HCT116 (cell line): Measurements from ENCODE around the gene FBXO21.

Source experiments
- ELF1 ChIP-seq: IDR thresholded peaks from 2 replicates; pipeline ENCODE4 v1.6.1; 2012; ENCODE audit warnings: low read depth, borderline replicate concordance
- POLR2A ChIP-seq: IDR thresholded peaks from 2 replicates; pipeline ENCODE4 v1.7.0; 2011; ENCODE audit warnings: borderline replicate concordance; ENCODE audit not compliant: insufficient read depth, insufficient read length; ENCODE audit errors: extremely low read depth
- TF ChIP-seq, protein P1 (sequence below), 3 experiments: fragments of 200-600 bp in 1 of 3; sonication (generic) in 1 of 3; IDR thresholded peaks in 2 of 3; conservative IDR thresholded peaks in 1 of 3; 2 replicates each; pipeline ENCODE4 v1.5.1; 2012 to 2017; ENCODE audit warnings: low read depth in 2 of 3, low read length in 2 of 3, antibody characterized with exemption in 1 of 3, borderline replicate concordance in 1 of 3, control low read depth in 1 of 3, mild to moderate bottlenecking in 1 of 3, mixed read lengths in 1 of 3, mixed run types in 1 of 3, moderate library complexity in 1 of 3; ENCODE audit not compliant: insufficient read depth in 1 of 3

GRCh38 chr12:117209626-117210025, 19.4 kb upstream of the FBXO21 start:
- TF ChIP-seq ELF1 (no peak), POLR2A (no peak)
- TF ChIP-seq, protein P1, sequence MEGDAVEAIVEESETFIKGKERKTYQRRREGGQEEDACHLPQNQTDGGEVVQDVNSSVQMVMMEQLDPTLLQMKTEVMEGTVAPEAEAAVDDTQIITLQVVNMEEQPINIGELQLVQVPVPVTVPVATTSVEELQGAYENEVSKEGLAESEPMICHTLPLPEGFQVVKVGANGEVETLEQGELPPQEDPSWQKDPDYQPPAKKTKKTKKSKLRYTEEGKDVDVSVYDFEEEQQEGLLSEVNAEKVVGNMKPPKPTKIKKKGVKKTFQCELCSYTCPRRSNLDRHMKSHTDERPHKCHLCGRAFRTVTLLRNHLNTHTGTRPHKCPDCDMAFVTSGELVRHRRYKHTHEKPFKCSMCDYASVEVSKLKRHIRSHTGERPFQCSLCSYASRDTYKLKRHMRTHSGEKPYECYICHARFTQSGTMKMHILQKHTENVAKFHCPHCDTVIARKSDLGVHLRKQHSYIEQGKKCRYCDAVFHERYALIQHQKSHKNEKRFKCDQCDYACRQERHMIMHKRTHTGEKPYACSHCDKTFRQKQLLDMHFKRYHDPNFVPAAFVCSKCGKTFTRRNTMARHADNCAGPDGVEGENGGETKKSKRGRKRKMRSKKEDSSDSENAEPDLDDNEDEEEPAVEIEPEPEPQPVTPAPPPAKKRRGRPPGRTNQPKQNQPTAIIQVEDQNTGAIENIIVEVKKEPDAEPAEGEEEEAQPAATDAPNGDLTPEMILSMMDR (IDR thresholded peaks at IDR 0.05 in 2 of 3, conservative IDR thresholded peaks at IDR 0.05 in 1 of 3; ENCODE audit: borderline replicate concordance in 1 of 3, insufficient read depth in 1 of 3, low read depth in 2 of 3, low read length in 2 of 3): no peak
